Neural progenitor cell (in vitro differentiated cells): ENCODE results near the gene CHST8. TPM values are rescaled to one million over a fixed set of nuclear protein-coding genes. Genes with fewer than 3 reads are reported as not detected.

Experiments used
- DNase-seq: peaks from one replicate; pipeline ENCODE4 v3.0.0-alpha.2; 2016; ENCODE audit warnings: low spot score
- H2AFZ ChIP-seq: fragments of 200-600 bp; sonication (generic); replicated peaks from 2 replicates; pipeline ENCODE4 v1.6.1; 2016; ENCODE audit warnings: antibody characterized with exemption
- H3F3A ChIP-seq: fragments of 200-600 bp; sonication (generic); 2 replicates; pipeline ENCODE4 v1.6.1; 2016; ENCODE audit warnings: antibody characterized with exemption, low read depth
- H3K27ac ChIP-seq: fragments of 200-600 bp; sonication (generic); 2 replicates; pipeline ENCODE4 v1.5.1; 2016; ENCODE audit warnings: mild to moderate bottlenecking
- H3K27me3 ChIP-seq: fragments of 200-600 bp; sonication (generic); 2 replicates; pipeline ENCODE4 v1.6.1; 2016; ENCODE audit warnings: mild to moderate bottlenecking, moderate library complexity
- H3K36me3 ChIP-seq: fragments of 200-600 bp; sonication (generic); 2 replicates; pipeline ENCODE4 v1.5.1; 2016
- H3K4me1 ChIP-seq: fragments of 200-600 bp; sonication (generic); 2 replicates; pipeline ENCODE4 v1.6.1; 2016; ENCODE audit warnings: mixed run types
- H3K4me2 ChIP-seq: fragments of 200-600 bp; sonication (generic); 2 replicates; pipeline ENCODE4 v1.6.1; 2016
- H3K4me3 ChIP-seq: fragments of 200-600 bp; sonication (generic); 2 replicates; pipeline ENCODE4 v1.5.1; 2016
- H3K79me2 ChIP-seq: fragments of 200-600 bp; sonication (generic); 2 replicates; pipeline ENCODE4 v1.6.1; 2016; ENCODE audit warnings: low read depth
- H3K9ac ChIP-seq: fragments of 200-600 bp; sonication (generic); 2 replicates; pipeline ENCODE4 v1.6.1; 2016
- H3K9me3 ChIP-seq: fragments of 200-600 bp; sonication (generic); 2 replicates; pipeline ENCODE4 v1.5.1; 2016; ENCODE audit warnings: low read depth
- H4K20me1 ChIP-seq: fragments of 200-600 bp; sonication (generic); 2 replicates; pipeline ENCODE4 v1.6.1; 2016; ENCODE audit warnings: low read depth
- H3K27ac Mint-ChIP-seq: 3 replicates; pipeline ENCODE4 v1.8.0; 2021; ENCODE audit warnings: mixed read lengths
- H3K27me3 Mint-ChIP-seq: 2 replicates; pipeline ENCODE4 v1.8.0; 2022; ENCODE audit warnings: low read depth, mild to moderate bottlenecking, inconsistent platforms, moderate library complexity, mixed read lengths; ENCODE audit not compliant: insufficient read depth
- H3K36me3 Mint-ChIP-seq: 3 replicates; pipeline ENCODE4 v1.8.0; 2021; ENCODE audit warnings: mixed read lengths
- H3K4me1 Mint-ChIP-seq: 3 replicates; pipeline ENCODE4 v1.8.0; 2021; ENCODE audit warnings: mixed read lengths
- H3K4me3 Mint-ChIP-seq: 3 replicates; pipeline ENCODE4 v1.8.0; 2021; ENCODE audit warnings: mild to moderate bottlenecking, moderate library complexity, mixed read lengths
- H3K9me3 Mint-ChIP-seq: 3 replicates; pipeline ENCODE4 v1.8.0; 2020; ENCODE audit warnings: mixed read lengths
- EZH2 ChIP-seq: fragments of 200-600 bp; sonication (generic); IDR thresholded peaks from 2 replicates; pipeline ENCODE4 v1.6.1; 2017; ENCODE audit warnings: antibody characterized with exemption, mild to moderate bottlenecking, moderate library complexity
- EZH2phosphoT487 ChIP-seq: fragments of 200-600 bp; sonication (generic); IDR thresholded peaks from 2 replicates; pipeline ENCODE4 v1.6.1; 2017; ENCODE audit warnings: antibody characterized with exemption
- total RNA-seq: library from RNA; depleted of rRNA; stranded (reverse); fragments of >200 nt; gene quantifications from 2 replicates; pipeline ENCODE4 v1.2.3, GENCODE V29; 2015; ENCODE audit warnings: low replicate concordance
- TF ChIP-seq, protein P1 (sequence below): fragments of 200-600 bp; sonication (generic); IDR thresholded peaks from 2 replicates; pipeline ENCODE4 v1.5.1; 2017; ENCODE audit warnings: antibody characterized with exemption, mild to moderate bottlenecking

The CHST8 gene
- total RNA-seq, 1 donor from 2014 or later: 0.92 TPM

DNA sequence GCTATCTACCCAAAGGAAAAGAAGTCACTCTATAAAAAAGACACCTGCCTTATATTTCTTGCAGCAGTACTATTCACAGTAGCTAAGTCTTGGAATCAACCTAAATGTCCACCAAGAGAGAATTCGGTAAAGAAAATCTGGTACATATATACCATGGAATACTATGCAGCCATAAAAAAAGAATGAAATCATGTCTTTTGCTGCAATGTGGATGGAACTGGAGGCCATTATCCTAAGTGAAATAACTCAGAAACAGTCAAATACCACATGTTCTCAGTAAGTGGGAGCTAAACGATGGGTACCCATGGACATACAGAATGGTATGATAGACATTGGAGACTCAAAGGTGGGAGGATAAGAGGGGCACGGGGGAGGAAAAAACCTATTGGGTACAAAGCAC is 92.4 kb downstream of the CHST8 start:
- no peak for TF ChIP-seq EZH2
- TF ChIP-seq EZH2phosphoT487: no peak
- TF ChIP-seq, protein P1, sequence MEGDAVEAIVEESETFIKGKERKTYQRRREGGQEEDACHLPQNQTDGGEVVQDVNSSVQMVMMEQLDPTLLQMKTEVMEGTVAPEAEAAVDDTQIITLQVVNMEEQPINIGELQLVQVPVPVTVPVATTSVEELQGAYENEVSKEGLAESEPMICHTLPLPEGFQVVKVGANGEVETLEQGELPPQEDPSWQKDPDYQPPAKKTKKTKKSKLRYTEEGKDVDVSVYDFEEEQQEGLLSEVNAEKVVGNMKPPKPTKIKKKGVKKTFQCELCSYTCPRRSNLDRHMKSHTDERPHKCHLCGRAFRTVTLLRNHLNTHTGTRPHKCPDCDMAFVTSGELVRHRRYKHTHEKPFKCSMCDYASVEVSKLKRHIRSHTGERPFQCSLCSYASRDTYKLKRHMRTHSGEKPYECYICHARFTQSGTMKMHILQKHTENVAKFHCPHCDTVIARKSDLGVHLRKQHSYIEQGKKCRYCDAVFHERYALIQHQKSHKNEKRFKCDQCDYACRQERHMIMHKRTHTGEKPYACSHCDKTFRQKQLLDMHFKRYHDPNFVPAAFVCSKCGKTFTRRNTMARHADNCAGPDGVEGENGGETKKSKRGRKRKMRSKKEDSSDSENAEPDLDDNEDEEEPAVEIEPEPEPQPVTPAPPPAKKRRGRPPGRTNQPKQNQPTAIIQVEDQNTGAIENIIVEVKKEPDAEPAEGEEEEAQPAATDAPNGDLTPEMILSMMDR: no peak
- H4K20me1 ChIP-seq: no peaks in the 10 kb centered on the region
- no peaks in the 10 kb centered on the region for H3K27me3 ChIP-seq
- no peaks in the 10 kb centered on the region for H3K36me3 ChIP-seq
- Mint-ChIP-seq H3K9me3 (peaks cover 3% of the 10 kb centered on the region), H3K27ac (no peak overlapping the region), H3K36me3 (no peaks in the 10 kb centered on the region), H3K27me3 (peaks cover 2% of the 10 kb centered on the region), H3K4me3 (no peak overlapping the region), H3K4me1 (peaks cover 4% of the 10 kb centered on the region)
- H3F3A ChIP-seq: no peaks in the 10 kb centered on the region
- DNase-seq: no peak
- H3K4me1 ChIP-seq: no peaks in the 10 kb centered on the region
- no peak overlapping the region for H3K9ac ChIP-seq
- H3K79me2 ChIP-seq: no peaks in the 10 kb centered on the region
- no peak overlapping the region for H2AFZ ChIP-seq
- no peaks in the 10 kb centered on the region for H3K9me3 ChIP-seq
- H3K4me3 ChIP-seq: no peak overlapping the region
- H3K27ac ChIP-seq: no peak overlapping the region
- no peak overlapping the region for H3K4me2 ChIP-seq

DNA sequence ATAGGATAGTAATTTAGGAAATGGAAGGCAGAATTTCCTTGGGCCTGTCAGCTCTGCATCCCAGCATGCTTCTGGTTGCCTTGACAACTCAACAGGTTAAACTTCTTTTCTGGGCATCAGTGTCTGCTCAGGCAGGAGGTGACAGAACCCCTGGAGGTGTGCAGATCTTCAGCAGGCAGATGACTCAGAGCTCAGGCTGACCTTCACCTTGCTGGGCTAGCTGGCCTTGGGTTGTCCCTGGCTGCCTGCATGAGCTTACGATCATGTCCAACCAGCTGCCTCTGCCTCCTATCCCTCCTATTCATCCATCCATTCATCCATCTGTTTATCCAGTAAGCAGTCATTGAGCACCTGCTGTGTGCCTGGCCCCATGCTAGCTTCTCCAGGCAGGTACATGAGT is 93.7 kb downstream of the CHST8 start:
- DNase-seq: no peak
- H3K9ac ChIP-seq: no peak overlapping the region
- H3K9me3 ChIP-seq: no peaks in the 10 kb centered on the region
- H3F3A ChIP-seq: no peaks in the 10 kb centered on the region
- Mint-ChIP-seq H3K27me3 (peaks cover 2% of the 10 kb centered on the region), H3K27ac (no peak overlapping the region), H3K36me3 (no peaks in the 10 kb centered on the region), H3K4me3 (no peak overlapping the region), H3K9me3 (peaks cover 3% of the 10 kb centered on the region), H3K4me1 (peaks cover 4% of the 10 kb centered on the region)
- no peak overlapping the region for H3K4me2 ChIP-seq
- no peaks in the 10 kb centered on the region for H3K79me2 ChIP-seq
- no peaks in the 10 kb centered on the region for H3K36me3 ChIP-seq
- H3K4me1 ChIP-seq: no peaks in the 10 kb centered on the region
- no peak overlapping the region for H3K27ac ChIP-seq
- TF ChIP-seq, protein P1: no peak
- TF ChIP-seq EZH2phosphoT487: no peak
- no peaks in the 10 kb centered on the region for H4K20me1 ChIP-seq
- H3K4me3 ChIP-seq: no peak overlapping the region
- H3K27me3 ChIP-seq: no peaks in the 10 kb centered on the region
- H2AFZ ChIP-seq: no peak overlapping the region

DNA sequence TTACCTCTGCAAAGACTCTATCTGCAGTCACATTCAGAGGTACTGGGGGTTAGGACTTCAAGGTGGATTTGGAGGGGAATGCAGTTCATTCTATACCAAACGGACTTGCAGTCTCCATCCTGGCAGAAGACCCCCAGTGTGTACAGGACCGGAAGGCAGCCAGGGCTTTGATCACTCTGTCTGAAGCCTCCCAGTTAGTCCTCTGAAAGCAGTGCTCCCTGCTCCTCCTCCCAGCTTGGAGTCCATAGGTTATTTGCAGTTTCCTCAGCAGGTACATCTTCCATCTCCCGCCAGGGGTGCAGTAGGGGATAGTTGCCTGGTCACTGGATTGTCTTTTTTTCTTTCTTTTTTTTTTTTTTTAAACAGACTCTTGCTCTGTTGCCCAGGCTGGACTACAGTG is 96.1 kb downstream of the CHST8 start:
- H3K4me1 ChIP-seq: no peaks in the 10 kb centered on the region

More for the DNA sequence above, 96.1 kb downstream of the CHST8 start:
- Mint-ChIP-seq H3K4me1 (peaks cover 4% of the 10 kb centered on the region), H3K4me3 (no peak overlapping the region), H3K27ac (no peak overlapping the region), H3K36me3 (no peaks in the 10 kb centered on the region), H3K9me3 (peaks cover 3% of the 10 kb centered on the region), H3K27me3 (peaks cover 11% of the 10 kb centered on the region)
- Histone ChIP-seq H3K4me2 (no peak overlapping the region), H3K79me2 (no peaks in the 10 kb centered on the region), H3K9ac (no peak overlapping the region), H4K20me1 (no peaks in the 10 kb centered on the region), H3K9me3 (no peaks in the 10 kb centered on the region), H3K36me3 (no peaks in the 10 kb centered on the region), H3F3A (no peaks in the 10 kb centered on the region), H3K27me3 (no peaks in the 10 kb centered on the region), H3K27ac (no peak overlapping the region), H2AFZ (no peak overlapping the region), H3K4me3 (no peak overlapping the region)
- DNase-seq: no peak
- TF ChIP-seq EZH2 (no peak), EZH2phosphoT487 (no peak)
- TF ChIP-seq, protein P1: no peak
